Left ventricle myocardium inferior (tissue), 1 donor: Measurements from ENCODE around the gene ATP6V1D. TPM values are rescaled to one million over a fixed set of nuclear protein-coding genes. Genes with fewer than 3 reads are reported as not detected.

Source experiments
- DNase-seq: peaks from one replicate; pipeline ENCODE4 v3.0.0-alpha.2; 2020
- H3K27ac ChIP-seq: fragments of 200-600 bp; replicated peaks from 2 replicates; pipeline ENCODE4 v1.8.0; 2021
- H3K27me3 ChIP-seq: fragments of 200-600 bp; 2 replicates; pipeline ENCODE4 v1.8.0; 2021; ENCODE audit warnings: low read depth
- H3K36me3 ChIP-seq: fragments of 200-600 bp; 2 replicates; pipeline ENCODE4 v1.8.0; 2021
- H3K4me1 ChIP-seq: fragments of 200-600 bp; 2 replicates; pipeline ENCODE4 v1.8.0; 2021
- H3K4me3 ChIP-seq: fragments of 200-600 bp; 2 replicates; pipeline ENCODE4 v1.8.0; 2021; ENCODE audit warnings: mild to moderate bottlenecking, moderate library complexity
- H3K9me3 ChIP-seq: fragments of 200-600 bp; replicated peaks from 2 replicates; pipeline ENCODE4 v1.8.0; 2021
- intact Hi-C: fragments of 100-400 bp; cut with micrococcal nuclease; formaldehyde crosslinking; loops from one replicate; pipeline ENCODE4 v1.11.0; 2022
- total RNA-seq: library from RNA; stranded (reverse); fragmentation: NEBNext Ultra II Directional; extraction: Animal tissue kit (Norgen Biotek cat#: 25700); gene quantifications from one replicate; pipeline ENCODE4 v1.2.1, GENCODE V29; 2021
- TF ChIP-seq, protein P1 (sequence below): fragments of 200-600 bp; IDR thresholded peaks from 2 replicates; pipeline ENCODE4 v1.8.0; 2021; ENCODE audit warnings: antibody characterized with exemption, mild to moderate bottlenecking, borderline replicate concordance
- donor health status: DM: no; HTN: yes; CAD: no; lungs with severe emphysema.

The ATP6V1D gene
- total RNA-seq, 1 donor from 2014 or later = 185 TPM

GRCh38 chr14:67385618-67386017 lies 26.0 kb upstream of the ATP6V1D start:
- Histone ChIP-seq H3K4me3 (no peak overlapping the region), H3K27ac (no peak overlapping the region), H3K4me1 (peaks cover 10% of the 10 kb centered on the region), H3K27me3 (no peaks in the 10 kb centered on the region), H3K36me3 (peaks cover 58% of the 10 kb centered on the region), H3K9me3 (no peaks in the 10 kb centered on the region)
- TF ChIP-seq, protein P1, sequence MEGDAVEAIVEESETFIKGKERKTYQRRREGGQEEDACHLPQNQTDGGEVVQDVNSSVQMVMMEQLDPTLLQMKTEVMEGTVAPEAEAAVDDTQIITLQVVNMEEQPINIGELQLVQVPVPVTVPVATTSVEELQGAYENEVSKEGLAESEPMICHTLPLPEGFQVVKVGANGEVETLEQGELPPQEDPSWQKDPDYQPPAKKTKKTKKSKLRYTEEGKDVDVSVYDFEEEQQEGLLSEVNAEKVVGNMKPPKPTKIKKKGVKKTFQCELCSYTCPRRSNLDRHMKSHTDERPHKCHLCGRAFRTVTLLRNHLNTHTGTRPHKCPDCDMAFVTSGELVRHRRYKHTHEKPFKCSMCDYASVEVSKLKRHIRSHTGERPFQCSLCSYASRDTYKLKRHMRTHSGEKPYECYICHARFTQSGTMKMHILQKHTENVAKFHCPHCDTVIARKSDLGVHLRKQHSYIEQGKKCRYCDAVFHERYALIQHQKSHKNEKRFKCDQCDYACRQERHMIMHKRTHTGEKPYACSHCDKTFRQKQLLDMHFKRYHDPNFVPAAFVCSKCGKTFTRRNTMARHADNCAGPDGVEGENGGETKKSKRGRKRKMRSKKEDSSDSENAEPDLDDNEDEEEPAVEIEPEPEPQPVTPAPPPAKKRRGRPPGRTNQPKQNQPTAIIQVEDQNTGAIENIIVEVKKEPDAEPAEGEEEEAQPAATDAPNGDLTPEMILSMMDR = no peak
- intact Hi-C loops = no loop called here
- DNase-seq = no peak

- Histone ChIP-seq H3K27me3 (no peaks in the 10 kb centered on the region), H3K36me3 (peaks cover 63% of the 10 kb centered on the region), H3K4me1 (peaks cover 10% of the 10 kb centered on the region), H3K27ac (no peak overlapping the region), H3K4me3 (no peak overlapping the region), H3K9me3 (no peaks in the 10 kb centered on the region)
- TF ChIP-seq, protein P1 = no peak
- intact Hi-C loops = no loop called here
- DNase-seq = no peak
These were observed 25.5 kb upstream of the ATP6V1D start for GRCh38 chr14:67385120-67385519.

DNA sequence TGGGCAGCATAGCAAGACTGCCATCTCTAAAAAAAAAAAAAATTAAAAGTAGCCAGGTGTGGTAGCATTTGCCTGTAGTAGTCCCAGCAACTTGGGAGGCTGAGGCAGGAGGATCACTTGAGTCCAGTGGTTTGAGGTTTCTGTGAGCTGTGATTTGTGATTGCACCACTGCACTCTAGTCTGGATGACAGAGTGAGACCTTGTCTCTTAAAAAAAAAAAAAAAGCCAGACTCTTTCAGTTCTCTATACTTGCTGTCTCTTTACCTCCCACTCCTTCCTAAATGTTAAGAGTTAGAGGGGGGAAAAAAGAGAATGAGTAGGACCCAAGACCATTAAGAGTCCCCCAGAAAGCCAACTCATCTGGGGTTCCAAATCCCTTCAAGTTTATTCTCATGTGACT lies 18.3 kb upstream of the ATP6V1D start:
- Histone ChIP-seq H3K27ac (no peak overlapping the region), H3K27me3 (no peaks in the 10 kb centered on the region), H3K4me3 (no peak overlapping the region), H3K36me3 (peaks cover 97% of the 10 kb centered on the region), H3K9me3 (no peaks in the 10 kb centered on the region), H3K4me1 (no peaks in the 10 kb centered on the region)
- TF ChIP-seq, protein P1 = no peak
- no peak for DNase-seq
- intact Hi-C loops = no loop called here

GRCh38 chr14:67373347-67373746 lies 13.7 kb upstream of the ATP6V1D start:
- DNase-seq = no peak
- no peak overlapping the region for H3K4me3 ChIP-seq
- TF ChIP-seq, protein P1 = no peak
- H3K36me3 ChIP-seq = peaks cover 95% of the 10 kb centered on the region
- no peaks in the 10 kb centered on the region for H3K27me3 ChIP-seq
- peaks cover 3% of the 10 kb centered on the region for H3K4me1 ChIP-seq
- intact Hi-C loops = no loop called here
- no peak overlapping the region for H3K27ac ChIP-seq
- no peaks in the 10 kb centered on the region for H3K9me3 ChIP-seq

GRCh38 chr14:67372833-67373232 lies 13.2 kb upstream of the ATP6V1D start:
- intact Hi-C loops = no loop called here
- H3K4me3 ChIP-seq = no peak overlapping the region
- H3K27ac ChIP-seq = no peak overlapping the region
- DNase-seq = no peak
- peaks cover 9% of the 10 kb centered on the region for H3K4me1 ChIP-seq
- H3K36me3 ChIP-seq = peaks cover 95% of the 10 kb centered on the region
- no peaks in the 10 kb centered on the region for H3K27me3 ChIP-seq
- H3K9me3 ChIP-seq = no peaks in the 10 kb centered on the region
- TF ChIP-seq, protein P1 = no peak
